HG02870 (cell line): ENCODE measurements around the gene OSBPL3.

Experiments used
- ATAC-seq: cut with Tn5 transposase; IDR thresholded peaks from one replicate; pipeline ENCODE4 v1.9.1; 2021; ENCODE audit warnings: mild to moderate bottlenecking, moderate library complexity; ENCODE audit not compliant: unreplicated experiment

Gene OSBPL3

DNA sequence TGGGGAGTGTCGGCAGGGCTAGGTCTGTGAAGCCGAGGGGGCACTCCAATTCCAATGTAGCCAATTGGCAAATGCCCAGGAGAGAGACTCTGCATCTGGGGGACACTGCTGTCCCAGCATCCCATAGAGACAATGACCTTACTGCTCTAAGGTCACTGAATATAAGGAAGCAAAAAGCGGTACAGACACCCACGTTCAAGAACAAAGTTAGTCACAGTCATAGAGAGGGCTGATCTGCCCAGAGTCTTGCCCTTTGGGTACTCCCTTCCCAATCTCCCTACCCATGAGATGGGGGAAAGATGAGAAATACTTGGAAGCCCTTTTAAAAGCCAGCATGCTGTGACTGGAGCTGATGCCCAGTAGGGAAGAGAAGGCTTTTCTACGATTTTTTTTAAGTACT is 146.4 kb downstream of the OSBPL3 start:
- no peak for ATAC-seq

- ATAC-seq, result no peak
Measured at GRCh38 chr7:24831240-24831639, 148.7 kb downstream of the OSBPL3 start.

- no peak for ATAC-seq
Measured at GRCh38 chr7:24830440-24831050, 149.4 kb downstream of the OSBPL3 start.

DNA sequence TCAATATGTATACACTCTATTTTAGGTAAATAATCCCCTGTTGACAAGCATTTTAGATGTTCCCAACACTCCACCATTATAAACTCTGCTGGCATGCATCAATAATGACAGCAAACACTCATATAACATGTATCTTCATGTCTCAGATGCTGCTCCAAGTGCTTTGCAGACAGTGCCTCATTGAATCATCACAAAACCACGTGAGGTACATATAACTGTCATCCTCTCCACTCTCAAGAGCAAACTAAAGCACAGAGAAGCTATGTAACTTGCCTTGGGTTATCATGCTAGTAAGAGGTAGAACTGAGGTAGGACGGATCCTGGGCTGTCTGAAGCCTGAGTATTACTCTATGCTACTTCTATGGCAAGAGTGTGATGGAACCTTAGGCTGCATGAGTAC is 150.2 kb downstream of the OSBPL3 start:
- no peak for ATAC-seq

GRCh38 chr7:24828891-24829661 is 150.9 kb downstream of the OSBPL3 start:
- no peak for ATAC-seq

DNA sequence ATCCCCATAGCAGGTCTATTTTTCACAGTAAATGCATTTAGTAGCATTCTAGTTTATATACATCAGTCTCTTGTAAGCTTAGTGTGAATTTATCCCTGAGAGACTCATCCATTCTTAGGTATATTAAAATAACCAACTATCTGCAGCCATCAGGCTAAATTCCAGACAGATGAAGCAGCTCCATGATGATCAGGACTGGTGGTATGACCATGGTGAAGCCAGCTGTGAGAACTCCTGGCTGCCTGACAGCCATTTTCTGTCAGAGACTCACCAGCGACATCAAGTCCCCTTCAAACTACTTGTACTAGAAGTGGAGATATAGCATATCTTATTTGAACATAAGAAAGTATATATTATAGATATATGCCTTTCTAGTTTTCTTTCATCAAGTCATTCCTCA is 152.4 kb downstream of the OSBPL3 start:
- no peak for ATAC-seq

GRCh38 chr7:24827027-24827426 is 153.0 kb downstream of the OSBPL3 start:
- no peak for ATAC-seq

GRCh38 chr7:24826662-24827020 is 153.3 kb downstream of the OSBPL3 start:
- no peak for ATAC-seq

DNA sequence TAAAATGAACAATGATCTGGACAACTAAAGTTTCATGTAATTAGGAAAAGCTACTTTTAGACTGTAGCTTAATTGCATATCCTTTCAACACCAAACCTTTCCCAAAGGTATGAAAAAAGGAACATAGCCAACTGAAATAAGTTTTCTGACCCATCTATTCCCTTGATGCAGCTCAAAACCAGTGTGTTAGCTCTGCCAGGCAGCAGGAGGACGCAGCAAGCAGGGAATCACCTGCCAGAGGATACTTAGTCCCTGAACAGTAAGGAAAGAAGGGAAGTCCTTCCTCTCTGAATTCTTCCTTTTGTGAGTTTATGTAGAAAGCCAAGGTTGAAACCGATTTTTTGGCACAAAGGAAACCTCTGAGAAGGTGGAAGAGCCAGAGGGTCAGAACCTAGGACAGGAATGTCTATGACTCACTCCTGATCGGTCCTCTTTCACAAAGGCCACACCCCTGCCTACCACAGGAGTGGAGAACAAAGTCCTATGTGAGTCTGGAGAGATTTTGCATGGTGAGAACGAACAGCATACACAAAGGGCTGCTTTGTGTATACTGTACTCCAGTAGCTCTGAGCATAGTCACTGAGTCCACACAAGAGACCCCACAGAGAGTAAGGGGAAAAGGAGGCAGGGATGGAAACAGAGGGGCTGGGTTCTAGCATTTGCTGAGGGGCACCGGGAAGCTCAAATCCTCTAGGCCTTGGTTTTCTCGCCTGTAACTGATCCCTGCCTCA is 153.9 kb downstream of the OSBPL3 start:
- ATAC-seq, result no peak

- ATAC-seq, result no peak
Measured at GRCh38 chr7:24825381-24825794, 154.6 kb downstream of the OSBPL3 start.

DNA sequence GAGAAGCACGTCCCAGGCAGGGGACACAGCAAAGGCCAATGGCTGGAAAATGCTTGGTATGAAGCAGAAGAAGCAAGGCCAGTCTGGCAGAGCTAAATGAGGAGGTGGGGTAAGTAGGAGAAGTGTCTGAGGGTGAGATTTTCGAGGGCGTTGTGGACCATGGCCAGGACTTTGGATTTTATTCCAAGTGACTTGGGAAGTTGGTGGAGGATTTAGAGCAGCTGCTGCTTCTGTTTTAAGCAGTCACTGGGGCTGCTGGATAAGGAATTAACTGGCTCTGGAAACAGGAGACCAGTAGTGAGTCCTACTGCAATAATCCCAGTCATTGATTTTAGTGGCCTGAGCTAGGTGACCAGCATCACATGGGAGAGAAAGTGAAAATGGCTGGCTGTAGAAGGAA is 155.1 kb downstream of the OSBPL3 start:
- ATAC-seq, result no peak

- no peak for ATAC-seq
Measured at GRCh38 chr7:24824400-24824799, 155.6 kb downstream of the OSBPL3 start.

DNA sequence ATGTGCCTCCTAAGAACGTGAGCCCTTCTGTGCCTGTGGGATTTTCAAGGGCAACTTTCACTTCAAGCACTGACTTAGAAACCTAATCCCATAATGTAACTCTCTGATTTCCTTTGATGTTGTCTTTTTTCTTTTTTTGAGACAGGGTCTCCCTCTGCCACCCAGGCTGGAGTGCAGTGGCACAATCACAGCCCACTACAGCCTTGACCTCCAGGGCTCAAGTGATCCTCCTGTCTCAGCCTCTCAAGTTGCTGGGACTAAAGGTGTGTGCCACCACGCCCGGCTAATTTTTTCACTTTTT is 158.3 kb downstream of the OSBPL3 start:
- ATAC-seq, result no peak

DNA sequence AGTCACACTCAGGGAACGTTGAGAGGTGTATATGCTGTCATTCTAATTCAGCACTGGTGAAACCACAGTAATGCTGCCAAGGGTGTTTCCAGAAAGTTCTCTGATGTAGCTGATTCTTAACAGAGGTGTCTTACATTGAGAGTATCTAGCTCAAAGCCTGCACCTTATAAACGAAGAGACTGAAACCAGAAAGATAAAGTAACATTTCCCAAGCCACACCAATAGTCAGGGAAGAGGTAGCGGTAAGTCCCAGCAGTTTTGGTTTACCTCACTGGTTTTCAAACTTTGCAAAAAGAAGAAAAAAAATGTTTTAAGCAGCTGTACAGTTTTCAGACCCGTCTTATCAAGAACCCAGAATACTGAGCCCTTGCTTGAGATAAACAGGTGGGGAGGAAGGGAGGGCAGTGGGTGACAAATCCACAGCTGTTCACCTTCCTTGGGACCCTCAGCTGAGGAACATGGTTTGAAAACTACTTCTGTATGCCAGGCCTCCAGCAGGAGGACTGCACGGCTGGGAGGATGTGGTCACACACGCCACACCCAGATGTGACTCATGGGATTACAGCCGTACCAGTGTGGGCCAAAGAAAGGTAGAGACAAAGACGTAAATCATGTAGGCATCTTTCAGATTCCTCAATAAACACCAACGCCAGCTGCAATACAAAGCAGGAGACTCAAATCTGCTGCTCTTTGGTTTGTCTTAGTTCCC is 158.8 kb downstream of the OSBPL3 start:
- peak; percentile 70 for ATAC-seq

DNA sequence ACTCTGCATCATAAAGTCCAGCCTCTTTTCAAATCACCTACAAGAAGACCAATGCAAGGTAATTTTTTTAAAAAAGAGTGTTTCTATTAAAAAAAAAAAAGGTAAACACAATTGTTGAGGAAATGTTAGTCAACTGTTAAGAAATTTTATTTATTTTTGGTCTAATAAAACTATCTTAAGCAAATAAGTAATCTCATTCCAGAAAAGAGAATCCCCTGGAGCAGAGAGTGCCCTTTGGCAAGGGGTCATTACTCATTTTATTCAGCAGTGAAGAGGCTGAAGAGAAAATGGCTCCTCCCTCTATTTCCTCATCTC is 159.3 kb downstream of the OSBPL3 start:
- no peak for ATAC-seq

GRCh38 chr7:24819916-24820689 is 159.9 kb downstream of the OSBPL3 start:
- peak; percentile 54 for ATAC-seq

DNA sequence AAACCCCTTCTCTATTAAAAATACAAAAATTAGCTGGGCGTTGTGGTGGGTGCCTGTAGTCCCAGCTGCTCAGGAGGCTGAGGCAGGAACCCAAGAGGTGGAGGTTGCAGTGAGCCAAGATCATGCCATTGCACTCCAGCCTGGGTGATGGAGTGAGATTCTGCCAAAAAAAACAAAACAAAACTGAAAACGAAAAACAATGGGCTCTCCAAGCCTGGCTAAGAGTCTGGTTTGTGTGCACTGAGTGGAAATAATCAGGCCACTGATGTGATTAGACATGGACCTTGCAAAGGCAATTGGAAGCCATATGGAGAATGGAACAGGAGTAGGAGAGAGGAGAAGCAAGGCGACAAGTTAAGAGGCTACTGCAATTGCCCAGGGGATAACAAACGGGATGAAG is 162.6 kb downstream of the OSBPL3 start:
- no peak for ATAC-seq

DNA sequence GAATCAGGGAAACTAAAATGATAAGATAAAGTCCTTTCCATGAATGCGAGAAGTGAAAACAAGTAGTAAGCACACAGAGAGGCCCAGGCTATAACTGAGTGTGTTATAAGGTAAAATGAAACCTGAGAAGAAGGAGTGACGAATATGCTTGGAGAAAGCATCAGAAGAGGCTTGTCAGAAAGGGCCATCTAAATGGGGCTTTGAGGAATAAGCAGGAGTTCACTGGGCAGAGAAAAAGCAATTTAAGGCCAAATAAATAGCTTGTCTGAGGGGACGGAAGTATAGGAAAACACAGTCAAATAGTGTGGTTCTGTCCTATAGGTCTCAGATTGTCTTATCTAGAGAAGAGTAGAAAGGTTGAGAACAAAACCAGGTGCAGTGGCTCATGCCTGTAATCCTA is 163.1 kb downstream of the OSBPL3 start:
- ATAC-seq, result no peak

GRCh38 chr7:24812305-24812945 is 167.6 kb downstream of the OSBPL3 start:
- no peak for ATAC-seq

GRCh38 chr7:24808518-24808917 is 171.5 kb downstream of the OSBPL3 start:
- ATAC-seq, result no peak

GRCh38 chr7:24802300-24802699 is 177.7 kb downstream of the OSBPL3 start:
- ATAC-seq, result no peak
